HCT116 (cell line): ENCODE results near the gene MAP3K8. TPM values are rescaled to one million over a fixed set of nuclear protein-coding genes. Genes with fewer than 3 reads are reported as not detected.

ENCODE experiments used
- ATAC-seq: fragments of 200-7000 bp; cut with Tn5 transposase; 2 replicates; pipeline ENCODE4 v1.9.1; 2020; ENCODE audit warnings: mild to moderate bottlenecking, moderate library complexity
- BruUV-seq: library from RNA; stranded (reverse); fragments of 400-500 nt; replicated peaks from 2 replicates; lab custom pipeline; 2021; lab: Mats Ljungman, UMichigan
- CTCF ChIA-PET: fragments of 300-600 bp; sonication (Branson Sonifier 250); formaldehyde crosslinking; loops from one replicate; lab custom pipeline; 2021; ENCODE audit warnings: antibody characterized with exemption; lab: Charles Lee
- POLR2A ChIA-PET: fragments of 300-600, 350-600 bp; sonication (Branson Sonifier 250); formaldehyde crosslinking; loops from one replicate; lab custom pipeline; 2021; ENCODE audit warnings: antibody characterized with exemption; lab: Charles Lee
- RAD21 ChIA-PET, 2 experiments: fragments of 300-600 bp; sonication (Branson Sonifier 250); formaldehyde crosslinking; loops; one replicate each; lab custom pipeline; 2023; ENCODE audit warnings: low total read pairs in 2 of 2; ENCODE audit not compliant: uncharacterized antibody in 2 of 2, unreplicated experiment in 2 of 2, low non-redundant PET in 1 of 2; lab: Charles Lee
- DNase-seq: peaks from one replicate; pipeline ENCODE4 v3.0.0-alpha.2; 2010; ENCODE audit warnings: low read depth, low spot score
- H2AFZ ChIP-seq: fragments of 200-600 bp; shearing (Covaris generic), sonication (generic); 2 replicates; pipeline ENCODE4 v1.6.1; 2017; ENCODE audit warnings: low read depth, mixed run types, mixed read lengths, antibody characterized with exemption, low read length; ENCODE audit not compliant: poor library complexity, severe bottlenecking
- H3K27ac ChIP-seq: 2 replicates; pipeline ENCODE4 v1.5.1; 2012; ENCODE audit warnings: low read depth, low read length
- H3K27me3 ChIP-seq: fragments of 200-600 bp; sonication (generic); 2 replicates; pipeline ENCODE4 v1.6.1; 2016; ENCODE audit warnings: mixed run types, low read length, mixed read lengths; ENCODE audit not compliant: insufficient read depth
- H3K36me3 ChIP-seq, 2 experiments: fragments of 200-500 bp in 1 of 2; fragments of 200-600 bp in 1 of 2; sonication (Bioruptor generic) in 1 of 2; sonication (generic) in 1 of 2; 2 replicates each; pipeline versions ENCODE4 v1.5.1 to v1.6.1; 2014 to 2016; ENCODE audit warnings: low read length in 2 of 2, inconsistent platforms in 1 of 2, mixed read lengths in 1 of 2, mixed run types in 1 of 2; ENCODE audit not compliant: insufficient read depth in 2 of 2, control insufficient read depth in 1 of 2
- H3K4me1 ChIP-seq, 2 experiments: fragments of 200-600 bp in 1 of 2; sonication (generic) in 1 of 2; 2 replicates each; pipeline versions ENCODE4 v1.5.1 to v1.6.1; 2012 to 2017; ENCODE audit warnings: low read length in 2 of 2, inconsistent platforms in 1 of 2, mild to moderate bottlenecking in 1 of 2, mixed read lengths in 1 of 2, mixed run types in 1 of 2, moderate library complexity in 1 of 2; ENCODE audit not compliant: insufficient read depth in 2 of 2, control insufficient read depth in 1 of 2
- H3K4me2 ChIP-seq: fragments of 200-600 bp; sonication (generic); 2 replicates; pipeline ENCODE4 v1.6.1; 2017; ENCODE audit warnings: mixed run types, low read length, mixed read lengths
- H3K4me3 ChIP-seq, 2 experiments: fragments of 200-600 bp in 1 of 2; sonication (generic) in 1 of 2; replicated peaks in 1 of 2; 2 replicates each; pipeline ENCODE4 v1.5.1; 2011 to 2016; ENCODE audit warnings: low read length in 2 of 2, control low read depth in 1 of 2, low read depth in 1 of 2, mild to moderate bottlenecking in 1 of 2, mixed read lengths in 1 of 2, mixed run types in 1 of 2
- H3K79me2 ChIP-seq: fragments of 200-600 bp; sonication (generic); 2 replicates; pipeline ENCODE4 v1.6.1; 2017; ENCODE audit warnings: mild to moderate bottlenecking, mixed run types, low read length, moderate library complexity, mixed read lengths; ENCODE audit not compliant: insufficient read depth
- H3K9ac ChIP-seq: fragments of 200-600 bp; sonication (generic); 2 replicates; pipeline ENCODE4 v1.6.1; 2016; ENCODE audit warnings: low read length, mixed read lengths
- H3K9me2 ChIP-seq: fragments of 200-600 bp; sonication (generic), shearing (Covaris generic); 2 replicates; pipeline ENCODE4 v1.6.1; 2017; ENCODE audit warnings: mixed run types, mild to moderate bottlenecking, moderate library complexity; ENCODE audit not compliant: insufficient read depth
- H3K9me3 ChIP-seq, 2 experiments: fragments of 200-500 bp in 1 of 2; fragments of 200-600 bp in 1 of 2; sonication (Bioruptor generic) in 1 of 2; sonication (generic) in 1 of 2; 2 replicates each; pipeline ENCODE4 v1.6.1; 2014 to 2017; ENCODE audit warnings: low read length in 2 of 2, mixed read lengths in 2 of 2, inconsistent platforms in 1 of 2, low read depth in 1 of 2, mild to moderate bottlenecking in 1 of 2, mixed run types in 1 of 2, moderate library complexity in 1 of 2; ENCODE audit not compliant: control insufficient read depth in 1 of 2, insufficient read depth in 1 of 2
- H4K20me1 ChIP-seq: fragments of 200-600 bp; sonication (generic), shearing (Covaris generic); 2 replicates; pipeline ENCODE4 v1.6.1; 2017; ENCODE audit warnings: mixed run types, mild to moderate bottlenecking, moderate library complexity; ENCODE audit not compliant: insufficient read depth
- ATF3 ChIP-seq: IDR thresholded peaks from 2 replicates; pipeline ENCODE4 v1.6.1; 2012
- CEBPB ChIP-seq: IDR thresholded peaks from 2 replicates; pipeline ENCODE4 v1.6.1; 2012; ENCODE audit warnings: low read depth
- ELF1 ChIP-seq: IDR thresholded peaks from 2 replicates; pipeline ENCODE4 v1.6.1; 2012; ENCODE audit warnings: low read depth, borderline replicate concordance
- EZH2 ChIP-seq: fragments of 200-600 bp; sonication (generic); IDR thresholded peaks from 2 replicates; pipeline ENCODE4 v1.6.1; 2017; ENCODE audit warnings: antibody characterized with exemption, mixed run types
- POLR2AphosphoS5 ChIP-seq: IDR thresholded peaks from 2 replicates; pipeline ENCODE4 v1.6.1; 2011; ENCODE audit warnings: mild to moderate bottlenecking, low read depth, low read length, moderate library complexity
- SIN3A ChIP-seq: IDR thresholded peaks from 2 replicates; pipeline ENCODE4 v1.6.1; 2012; ENCODE audit warnings: low read depth
- SP1 ChIP-seq: IDR thresholded peaks from 2 replicates; pipeline ENCODE4 v1.6.1; 2012; ENCODE audit warnings: low read depth
- SRF ChIP-seq: IDR thresholded peaks from 2 replicates; pipeline ENCODE4 v1.6.1; 2012; ENCODE audit warnings: low read depth
- intact Hi-C: fragments of 100-400 bp; cut with micrococcal nuclease; formaldehyde crosslinking; loops from 2 replicates; pipeline ENCODE4 v1.10.0; 2022
- total RNA-seq: library from RNA; stranded (reverse); gene quantifications from one replicate; pipeline ENCODE4 v1.2.1, GENCODE V29; 2021; ENCODE audit not compliant: unreplicated experiment
- TF ChIP-seq, protein P1 (sequence below), 3 experiments: fragments of 200-600 bp in 1 of 3; sonication (generic) in 1 of 3; IDR thresholded peaks in 2 of 3; conservative IDR thresholded peaks in 1 of 3; 2 replicates each; pipeline ENCODE4 v1.5.1; 2012 to 2017; ENCODE audit warnings: low read depth in 2 of 3, low read length in 2 of 3, antibody characterized with exemption in 1 of 3, borderline replicate concordance in 1 of 3, control low read depth in 1 of 3, mild to moderate bottlenecking in 1 of 3, mixed read lengths in 1 of 3, mixed run types in 1 of 3, moderate library complexity in 1 of 3; ENCODE audit not compliant: insufficient read depth in 1 of 3
- TF ChIP-seq, protein P2 (sequence below): IDR thresholded peaks from 2 replicates; pipeline ENCODE4 v1.6.1; 2011; ENCODE audit warnings: mild to moderate bottlenecking, low read length, moderate library complexity; ENCODE audit not compliant: insufficient replicate concordance; ENCODE audit errors: extremely low read depth

MAP3K8 gene
- total RNA-seq, 1 experiment from 2014 or later, result 4.5 TPM

GRCh38 chr10:30463944-30464451 lies 30.0 kb downstream of the MAP3K8 start (continued):
- no peak for TF ChIP-seq ELF1
- no peak for TF ChIP-seq POLR2AphosphoS5

DNA sequence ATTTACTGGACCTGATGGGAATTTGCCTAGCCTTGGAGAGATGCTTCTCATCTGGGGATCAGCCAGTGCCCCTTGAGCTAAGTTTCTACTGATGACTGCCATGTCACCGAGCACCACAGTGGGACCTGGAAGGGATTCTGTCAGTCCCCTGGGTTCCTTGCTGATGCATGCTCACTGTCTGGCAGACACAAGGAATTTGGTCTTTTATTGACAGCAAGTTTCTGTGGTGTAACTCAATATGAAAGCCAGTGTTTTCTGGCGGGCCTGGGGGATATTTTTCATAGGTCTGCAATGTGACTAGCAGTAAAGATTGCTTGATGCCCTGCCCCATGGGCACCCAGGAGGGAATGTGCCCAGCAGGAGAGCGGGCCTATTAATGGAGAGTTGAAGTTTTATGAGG lies 30.7 kb downstream of the MAP3K8 start:
- no peak overlapping the region for H3K4me3 ChIP-seq
- H3K9me2 ChIP-seq, result no peaks in the 10 kb centered on the region
- no peak for TF ChIP-seq SP1
- TF ChIP-seq SRF, result no peak
- peak; percentile 17; the same call in 1 of the 2 replicates for ATAC-seq
- H3K9me3 ChIP-seq, result no peaks in the 10 kb centered on the region
- no peaks in the 10 kb centered on the region for H4K20me1 ChIP-seq
- no peaks in the 10 kb centered on the region for H3K27me3 ChIP-seq
- intact Hi-C loops, result no loop called here
- ChIA-PET POLR2A (no interaction called here), CTCF (no interaction called here), RAD21 (no interaction called here)
- no peaks in the 10 kb centered on the region for H3K79me2 ChIP-seq
- H3K27ac ChIP-seq, result no peak overlapping the region
- no TSS peak for BruUV-seq
- DNase-seq, result no peak
- no peak overlapping the region for H2AFZ ChIP-seq
- H3K4me2 ChIP-seq, result no peak overlapping the region
- H3K36me3 ChIP-seq, result peaks cover 0 to 9% of the 10 kb centered on the region in 2 experiments; a peak in 2 of 4 replicates
- peaks cover 11 to 20% of the 10 kb centered on the region in 2 experiments for H3K4me1 ChIP-seq
- H3K9ac ChIP-seq, result no peak overlapping the region

GRCh38 chr10:30466445-30466844 lies 32.5 kb downstream of the MAP3K8 start:
- Histone ChIP-seq H4K20me1 (no peaks in the 10 kb centered on the region), H3K36me3 (no peaks in the 10 kb centered on the region), H3K9me2 (no peaks in the 10 kb centered on the region), H3K27me3 (no peaks in the 10 kb centered on the region), H3K27ac (no peak overlapping the region), H3K9me3 (no peaks in the 10 kb centered on the region), H2AFZ (no peak overlapping the region), H3K4me1 (peaks cover 11 to 20% of the 10 kb centered on the region in 2 experiments), H3K9ac (no peak overlapping the region), H3K79me2 (no peaks in the 10 kb centered on the region), H3K4me3 (no peak overlapping the region), H3K4me2 (no peak overlapping the region)
- ChIA-PET CTCF (no interaction called here), POLR2A (no interaction called here), RAD21 (no interaction called here)
- BruUV-seq, result no TSS peak
- DNase-seq, result no peak
- ATAC-seq, result no peak
- intact Hi-C loops, result no loop called here
- TF ChIP-seq POLR2AphosphoS5 (no peak), SIN3A (no peak), CEBPB (no peak), SRF (no peak), ATF3 (no peak), EZH2 (no peak)
- TF ChIP-seq, protein P1, sequence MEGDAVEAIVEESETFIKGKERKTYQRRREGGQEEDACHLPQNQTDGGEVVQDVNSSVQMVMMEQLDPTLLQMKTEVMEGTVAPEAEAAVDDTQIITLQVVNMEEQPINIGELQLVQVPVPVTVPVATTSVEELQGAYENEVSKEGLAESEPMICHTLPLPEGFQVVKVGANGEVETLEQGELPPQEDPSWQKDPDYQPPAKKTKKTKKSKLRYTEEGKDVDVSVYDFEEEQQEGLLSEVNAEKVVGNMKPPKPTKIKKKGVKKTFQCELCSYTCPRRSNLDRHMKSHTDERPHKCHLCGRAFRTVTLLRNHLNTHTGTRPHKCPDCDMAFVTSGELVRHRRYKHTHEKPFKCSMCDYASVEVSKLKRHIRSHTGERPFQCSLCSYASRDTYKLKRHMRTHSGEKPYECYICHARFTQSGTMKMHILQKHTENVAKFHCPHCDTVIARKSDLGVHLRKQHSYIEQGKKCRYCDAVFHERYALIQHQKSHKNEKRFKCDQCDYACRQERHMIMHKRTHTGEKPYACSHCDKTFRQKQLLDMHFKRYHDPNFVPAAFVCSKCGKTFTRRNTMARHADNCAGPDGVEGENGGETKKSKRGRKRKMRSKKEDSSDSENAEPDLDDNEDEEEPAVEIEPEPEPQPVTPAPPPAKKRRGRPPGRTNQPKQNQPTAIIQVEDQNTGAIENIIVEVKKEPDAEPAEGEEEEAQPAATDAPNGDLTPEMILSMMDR (IDR thresholded peaks at IDR 0.05 in 2 of 3, conservative IDR thresholded peaks at IDR 0.05 in 1 of 3; ENCODE audit: borderline replicate concordance in 1 of 3, insufficient read depth in 1 of 3, low read depth in 2 of 3, low read length in 2 of 3), result no peak
- TF ChIP-seq, protein P2, sequence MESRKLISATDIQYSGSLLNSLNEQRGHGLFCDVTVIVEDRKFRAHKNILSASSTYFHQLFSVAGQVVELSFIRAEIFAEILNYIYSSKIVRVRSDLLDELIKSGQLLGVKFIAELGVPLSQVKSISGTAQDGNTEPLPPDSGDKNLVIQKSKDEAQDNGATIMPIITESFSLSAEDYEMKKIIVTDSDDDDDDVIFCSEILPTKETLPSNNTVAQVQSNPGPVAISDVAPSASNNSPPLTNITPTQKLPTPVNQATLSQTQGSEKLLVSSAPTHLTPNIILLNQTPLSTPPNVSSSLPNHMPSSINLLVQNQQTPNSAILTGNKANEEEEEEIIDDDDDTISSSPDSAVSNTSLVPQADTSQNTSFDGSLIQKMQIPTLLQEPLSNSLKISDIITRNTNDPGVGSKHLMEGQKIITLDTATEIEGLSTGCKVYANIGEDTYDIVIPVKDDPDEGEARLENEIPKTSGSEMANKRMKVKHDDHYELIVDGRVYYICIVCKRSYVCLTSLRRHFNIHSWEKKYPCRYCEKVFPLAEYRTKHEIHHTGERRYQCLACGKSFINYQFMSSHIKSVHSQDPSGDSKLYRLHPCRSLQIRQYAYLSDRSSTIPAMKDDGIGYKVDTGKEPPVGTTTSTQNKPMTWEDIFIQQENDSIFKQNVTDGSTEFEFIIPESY, result no peak
